ACC112 (cell line): ENCODE results near the gene ATG10.
"Not testable (repeated sequence)": the region's sequence is repeated elsewhere in the genome, so short reads cannot be mapped to it uniquely, and the experiment has no call there.

Source experiments
- H2AFZ ChIP-seq: fragments of 200-600 bp; sonication (generic); one replicate; pipeline ENCODE4 v1.6.0; 2017; ENCODE audit warnings: antibody characterized with exemption, low read length; ENCODE audit not compliant: unreplicated experiment
- H3K27ac ChIP-seq: fragments of 200-600 bp; sonication (generic); 2 replicates; pipeline ENCODE4 v1.5.1; 2014; ENCODE audit warnings: low read depth, mild to moderate bottlenecking, antibody characterized with exemption, low read length, moderate library complexity
- H3K27me3 ChIP-seq: fragments of 200-600 bp; sonication (generic); 2 replicates; pipeline ENCODE4 v1.6.1; 2014; ENCODE audit warnings: mild to moderate bottlenecking, antibody characterized with exemption, low read length, moderate library complexity, mixed read lengths; ENCODE audit not compliant: insufficient read depth
- H3K36me3 ChIP-seq: fragments of 200-600 bp; sonication (generic); 2 replicates; pipeline ENCODE4 v1.6.1; 2016; ENCODE audit warnings: mild to moderate bottlenecking, antibody characterized with exemption, low read length, moderate library complexity, mixed read lengths; ENCODE audit not compliant: insufficient read depth
- H3K4me1 ChIP-seq: fragments of 200-600 bp; sonication (generic); one replicate; pipeline ENCODE4 v1.6.1; 2016; ENCODE audit warnings: low read length, mixed read lengths; ENCODE audit not compliant: insufficient read depth, unreplicated experiment, control insufficient read depth
- H3K4me3 ChIP-seq: fragments of 200-600 bp; sonication (generic); 2 replicates; pipeline ENCODE4 v1.5.1; 2014; ENCODE audit warnings: mild to moderate bottlenecking, low read depth, low read length
- H3K79me2 ChIP-seq: fragments of 200-600 bp; sonication (generic); one replicate; pipeline ENCODE4 v1.6.0; 2016; ENCODE audit warnings: low read length; ENCODE audit not compliant: control insufficient read depth, unreplicated experiment, insufficient read depth

ATG10 gene

GRCh38 chr5:81982172-81982685 is 10.4 kb downstream of the ATG10 start:
- H3K27me3 ChIP-seq, H3K4me1 ChIP-seq, H3K4me3 ChIP-seq, H3K27ac ChIP-seq, H2AFZ ChIP-seq, H3K79me2 ChIP-seq: not testable (repeated sequence)
- peaks cover 20% of the 10 kb centered on the region for H3K36me3 ChIP-seq

- not testable (repeated sequence) for H3K79me2 ChIP-seq, H3K27me3 ChIP-seq, H3K4me1 ChIP-seq, H2AFZ ChIP-seq, H3K4me3 ChIP-seq, H3K27ac ChIP-seq
- H3K36me3 ChIP-seq: peaks cover 20% of the 10 kb centered on the region
Observed at GRCh38 chr5:81983148-81983547, 11.3 kb downstream of the ATG10 start.

GRCh38 chr5:81983563-81983962 is 11.7 kb downstream of the ATG10 start:
- not testable (repeated sequence) for H3K79me2 ChIP-seq

DNA sequence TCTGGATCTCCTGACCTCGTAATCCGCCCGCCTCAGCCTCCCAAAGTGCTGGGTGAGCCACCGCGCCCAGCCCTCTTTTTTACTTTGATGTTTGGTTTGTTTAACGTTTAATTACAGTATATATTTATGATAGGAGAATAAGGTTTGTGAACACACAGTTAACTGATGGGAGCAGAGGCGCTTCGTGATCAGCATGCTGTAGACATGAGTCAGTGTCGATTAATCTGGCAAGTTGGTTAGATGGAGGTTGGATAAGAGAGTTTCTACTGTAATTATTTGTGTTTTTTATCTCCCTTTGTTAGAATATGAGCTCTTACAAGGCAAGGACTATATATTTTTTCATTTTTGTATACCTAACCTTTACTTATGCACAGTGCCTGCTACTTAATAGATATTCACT is 14.3 kb downstream of the ATG10 start:
- no peak overlapping the region for H3K27ac ChIP-seq
- peaks cover 16% of the 10 kb centered on the region for H3K36me3 ChIP-seq
- no peak overlapping the region for H3K4me3 ChIP-seq

More at GRCh38 chr5:81983563-81983962, 11.7 kb downstream of the ATG10 start:
- peaks cover 20% of the 10 kb centered on the region for H3K36me3 ChIP-seq
- not testable (repeated sequence) for H3K27me3 ChIP-seq, H2AFZ ChIP-seq, H3K27ac ChIP-seq, H3K4me1 ChIP-seq, H3K4me3 ChIP-seq

GRCh38 chr5:81989204-81989603 is 17.4 kb downstream of the ATG10 start:
- no peaks in the 10 kb centered on the region for H3K79me2 ChIP-seq
- H3K27ac ChIP-seq: no peak overlapping the region
- no peaks in the 10 kb centered on the region for H3K27me3 ChIP-seq
- H2AFZ ChIP-seq: no peak overlapping the region
- H3K4me3 ChIP-seq: no peak overlapping the region
- H3K36me3 ChIP-seq: peaks cover 10% of the 10 kb centered on the region
- H3K4me1 ChIP-seq: no peaks in the 10 kb centered on the region

More for the DNA sequence above, 14.3 kb downstream of the ATG10 start:
- Histone ChIP-seq H3K27me3 (no peaks in the 10 kb centered on the region), H3K4me1 (no peaks in the 10 kb centered on the region), H3K79me2 (no peaks in the 10 kb centered on the region), H2AFZ (no peak overlapping the region)

- H3K4me3 ChIP-seq: no peak overlapping the region
- H3K27ac ChIP-seq: no peak overlapping the region
- H3K36me3 ChIP-seq: peaks cover 26% of the 10 kb centered on the region
- H3K27me3 ChIP-seq: no peaks in the 10 kb centered on the region
- H3K79me2 ChIP-seq: peaks cover 2% of the 10 kb centered on the region
- H3K4me1 ChIP-seq: no peaks in the 10 kb centered on the region
- H2AFZ ChIP-seq: no peak overlapping the region
Observed at GRCh38 chr5:81994679-81995078, 22.9 kb downstream of the ATG10 start.

GRCh38 chr5:81995407-81995806 is 23.6 kb downstream of the ATG10 start:
- Histone ChIP-seq H2AFZ (no peak overlapping the region), H3K4me1 (no peaks in the 10 kb centered on the region), H3K36me3 (peaks cover 26% of the 10 kb centered on the region), H3K27ac (no peak overlapping the region), H3K4me3 (no peak overlapping the region), H3K27me3 (no peaks in the 10 kb centered on the region), H3K79me2 (peaks cover 2% of the 10 kb centered on the region)

DNA sequence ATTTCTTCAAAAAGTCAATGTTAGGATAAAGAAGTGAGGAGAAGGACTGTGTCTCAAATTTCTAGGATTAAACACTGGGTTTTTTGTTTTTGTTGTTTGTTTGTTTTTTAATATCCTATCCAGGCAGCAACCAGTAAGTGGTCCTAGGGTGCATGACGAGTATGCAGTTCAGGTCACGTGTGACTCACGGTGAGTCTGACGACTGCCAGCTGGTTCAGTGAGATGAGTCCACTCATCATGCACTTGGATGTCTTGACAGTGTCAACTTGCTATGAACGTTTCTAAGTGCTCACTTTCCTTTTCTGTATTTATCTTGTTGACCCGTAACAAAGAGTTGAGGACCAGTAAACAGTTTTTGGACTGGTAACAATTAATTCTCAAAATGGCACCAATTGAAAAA is 32.7 kb downstream of the ATG10 start:
- Histone ChIP-seq H2AFZ (no peak overlapping the region), H3K27me3 (no peaks in the 10 kb centered on the region), H3K79me2 (no peaks in the 10 kb centered on the region), H3K27ac (no peak overlapping the region), H3K4me3 (no peak overlapping the region), H3K4me1 (no peaks in the 10 kb centered on the region), H3K36me3 (no peaks in the 10 kb centered on the region)

DNA sequence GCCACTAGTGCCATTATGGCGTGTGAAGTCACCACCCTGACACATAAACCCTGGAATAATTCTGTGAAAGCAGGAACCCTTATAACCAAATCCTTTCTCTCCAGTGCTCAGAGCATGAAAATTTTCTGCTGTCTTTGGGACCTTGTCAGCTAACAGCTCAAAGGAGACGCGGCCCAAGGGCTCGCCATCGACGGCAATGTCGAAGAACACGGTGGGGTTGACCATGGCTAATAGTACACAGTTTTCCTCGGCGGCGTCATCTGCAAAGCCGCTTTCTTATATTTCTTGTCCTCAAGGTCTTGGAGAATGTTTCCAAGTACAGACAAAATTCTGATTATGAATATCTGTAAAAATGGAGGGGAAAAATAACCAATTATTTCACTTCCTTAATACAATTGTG is 38.0 kb downstream of the ATG10 start:
- not testable (repeated sequence) for H2AFZ ChIP-seq, H3K79me2 ChIP-seq, H3K4me3 ChIP-seq, H3K4me1 ChIP-seq, H3K27me3 ChIP-seq, H3K27ac ChIP-seq, H3K36me3 ChIP-seq

DNA sequence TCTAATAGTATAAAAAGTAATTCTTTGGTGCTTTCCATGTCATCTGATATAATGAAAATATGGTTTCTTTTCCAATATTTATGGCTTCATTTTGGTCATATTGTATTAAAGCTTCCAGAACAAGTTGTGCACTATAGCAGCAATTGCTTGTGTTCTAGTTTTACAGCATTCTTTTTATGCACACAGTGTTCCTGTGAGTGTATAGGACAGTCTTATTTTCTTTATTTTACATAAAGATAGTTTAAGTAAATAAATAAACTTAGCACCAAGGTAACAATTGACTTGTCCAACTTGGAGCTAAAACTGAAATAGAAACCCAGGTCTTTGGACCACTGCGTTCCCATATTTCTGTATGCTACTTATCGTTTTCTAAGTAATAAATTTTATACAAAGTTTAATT is 38.9 kb downstream of the ATG10 start:
- no peaks in the 10 kb centered on the region for H3K36me3 ChIP-seq
- no peaks in the 10 kb centered on the region for H3K27me3 ChIP-seq
- H3K27ac ChIP-seq: no peak overlapping the region
- H3K4me1 ChIP-seq: no peaks in the 10 kb centered on the region
- H2AFZ ChIP-seq: no peak overlapping the region
- no peaks in the 10 kb centered on the region for H3K79me2 ChIP-seq
- no peak overlapping the region for H3K4me3 ChIP-seq

DNA sequence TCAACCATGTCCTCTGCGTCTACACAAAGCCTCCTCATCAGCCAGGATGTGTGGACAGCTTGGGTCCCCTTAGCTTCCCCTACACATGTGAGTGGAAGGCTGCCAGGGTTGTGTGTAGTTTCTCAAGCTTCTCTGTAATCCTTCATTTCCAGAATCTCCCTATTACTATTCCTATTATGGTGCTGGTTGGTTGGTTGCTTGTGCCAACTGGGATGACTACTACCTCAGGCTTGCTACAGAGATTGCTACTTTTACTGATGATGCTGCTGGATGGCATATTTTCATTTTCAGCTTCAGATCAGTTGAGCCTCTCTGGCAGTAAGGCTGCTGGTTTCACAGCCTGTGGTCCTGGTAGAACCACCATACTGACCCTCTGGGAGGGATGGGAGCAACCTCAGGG is 39.9 kb downstream of the ATG10 start:
- Histone ChIP-seq H3K79me2 (no peaks in the 10 kb centered on the region), H3K4me3 (no peak overlapping the region), H3K36me3 (no peaks in the 10 kb centered on the region), H3K27ac (no peak overlapping the region), H3K4me1 (no peaks in the 10 kb centered on the region), H2AFZ (no peak overlapping the region), H3K27me3 (no peaks in the 10 kb centered on the region)
